Tibial nerve (tissue), 4 donors: ENCODE results near the gene CFAP92. TPM values are rescaled to one million over a fixed set of nuclear protein-coding genes. Genes with fewer than 3 reads are reported as not detected.

ENCODE experiments used
- DNase-seq, 2 donors: peaks; one replicate each; pipeline ENCODE4 v3.0.0-alpha.2; 2019; ENCODE audit warnings: low spot score in 2 of 2
- H3K27ac ChIP-seq, 4 donors: fragments of 200-600 bp; sonication (generic) in 3 of 4; one replicate each; pipeline ENCODE4 v1.5.1; 2017 to 2019; ENCODE audit warnings: mild to moderate bottlenecking in 1 of 4
- H3K27me3 ChIP-seq, 2 donors: fragments of 200-600 bp; sonication (generic) in 1 of 2; one replicate each; pipeline versions ENCODE4 v1.5.1 to v1.6.0; 2017 to 2019
- H3K36me3 ChIP-seq, 3 donors: fragments of 200-600 bp; sonication (generic); one replicate each; pipeline ENCODE4 v1.5.1; 2018 to 2019
- H3K4me1 ChIP-seq, 4 donors: fragments of 200-600 bp; sonication (generic) in 3 of 4; one replicate each; pipeline ENCODE4 v1.5.1; 2017 to 2019
- H3K4me3 ChIP-seq, 4 donors: fragments of 200-600 bp; sonication (generic) in 3 of 4; one replicate each; pipeline ENCODE4 v1.5.1; 2017 to 2019; ENCODE audit warnings: mild to moderate bottlenecking in 1 of 4, moderate library complexity in 1 of 4
- H3K9me3 ChIP-seq, 4 donors: fragments of 200-600 bp; sonication (generic) in 3 of 4; one replicate each; pipeline ENCODE4 v1.5.1; 2017 to 2019
- EP300 ChIP-seq, 2 donors: sonication (generic); formaldehyde crosslinking; IDR thresholded peaks; one replicate each; pipeline ENCODE4 v1.6.1; 2017; ENCODE audit warnings: antibody characterized with exemption in 2 of 2, mild to moderate bottlenecking in 1 of 2
- POLR2A ChIP-seq, 2 donors: fragments of 450-650 bp; IDR thresholded peaks; one replicate each; pipeline ENCODE4 v1.6.1; 2017; ENCODE audit warnings: antibody characterized with exemption in 2 of 2, mild to moderate bottlenecking in 2 of 2, moderate library complexity in 2 of 2
- WGBS, 2 donors: methylation state at CpG; one replicate each; pipeline ENCODE4 v1.1.5; 2018; 5-methylcytosine and 5-hydroxymethylcytosine counted together
- total RNA-seq, 4 donors: library from RNA; depleted of rRNA; stranded (reverse); fragments of >200 nt; gene quantifications; one replicate each; pipeline ENCODE4 v1.1.0, GENCODE V29; 2016
- TF ChIP-seq, protein P1 (sequence below), 5 experiments: fragments of 200-600 bp in 3 of 5; fragments of 450-650 bp in 2 of 5; sonication (generic) in 3 of 5; IDR thresholded peaks; one replicate each; pipeline ENCODE4 v1.5.1; 2016 to 2019; ENCODE audit warnings: antibody characterized with exemption in 5 of 5, mild to moderate bottlenecking in 3 of 5, moderate library complexity in 2 of 5

Gene CFAP92
- total RNA-seq, 4 donors from 2014 or later: 0.22 to 0.78 (median 0.63) TPM; not detected in 1

DNA sequence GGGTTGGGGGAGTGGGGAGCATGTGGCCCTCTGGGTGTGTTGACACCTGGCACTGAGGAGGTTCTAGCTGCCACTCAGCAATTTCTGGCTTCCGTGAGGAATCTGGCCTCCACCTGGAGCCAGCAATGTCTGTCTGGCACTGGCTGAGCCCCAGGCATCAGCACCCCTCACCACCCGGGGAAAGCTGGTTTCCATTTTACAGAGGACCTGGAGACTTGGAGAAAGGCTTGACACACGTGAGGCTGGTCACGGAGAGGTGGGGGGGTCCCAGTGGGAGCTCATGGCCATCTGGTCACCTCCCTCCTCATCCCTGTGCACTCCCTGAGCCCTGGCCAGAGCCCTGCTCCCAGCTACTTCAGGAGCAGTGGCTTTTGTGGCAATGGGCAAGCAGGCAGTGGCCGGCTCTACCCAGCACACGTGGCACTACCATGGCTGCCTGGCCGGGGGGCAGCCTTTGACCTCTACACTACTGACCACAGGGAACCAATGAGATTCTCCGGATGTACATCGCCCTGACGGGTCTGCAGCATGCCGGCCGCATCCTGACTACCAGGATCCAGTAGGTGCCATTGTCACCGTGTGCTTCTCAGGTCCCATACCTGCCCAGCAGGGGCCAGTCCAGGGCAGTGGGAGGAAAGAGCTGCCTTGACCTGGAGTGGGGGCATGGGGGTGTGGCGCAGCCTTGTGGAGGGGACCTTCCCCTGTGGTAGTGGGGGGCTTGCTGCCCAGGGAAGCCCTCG lies 86.0 kb downstream of the CFAP92 start:
- H3K27me3 ChIP-seq: no peaks in the 10 kb centered on the region
- H3K9me3 ChIP-seq: no peaks in the 10 kb centered on the region
- TF ChIP-seq, protein P1, sequence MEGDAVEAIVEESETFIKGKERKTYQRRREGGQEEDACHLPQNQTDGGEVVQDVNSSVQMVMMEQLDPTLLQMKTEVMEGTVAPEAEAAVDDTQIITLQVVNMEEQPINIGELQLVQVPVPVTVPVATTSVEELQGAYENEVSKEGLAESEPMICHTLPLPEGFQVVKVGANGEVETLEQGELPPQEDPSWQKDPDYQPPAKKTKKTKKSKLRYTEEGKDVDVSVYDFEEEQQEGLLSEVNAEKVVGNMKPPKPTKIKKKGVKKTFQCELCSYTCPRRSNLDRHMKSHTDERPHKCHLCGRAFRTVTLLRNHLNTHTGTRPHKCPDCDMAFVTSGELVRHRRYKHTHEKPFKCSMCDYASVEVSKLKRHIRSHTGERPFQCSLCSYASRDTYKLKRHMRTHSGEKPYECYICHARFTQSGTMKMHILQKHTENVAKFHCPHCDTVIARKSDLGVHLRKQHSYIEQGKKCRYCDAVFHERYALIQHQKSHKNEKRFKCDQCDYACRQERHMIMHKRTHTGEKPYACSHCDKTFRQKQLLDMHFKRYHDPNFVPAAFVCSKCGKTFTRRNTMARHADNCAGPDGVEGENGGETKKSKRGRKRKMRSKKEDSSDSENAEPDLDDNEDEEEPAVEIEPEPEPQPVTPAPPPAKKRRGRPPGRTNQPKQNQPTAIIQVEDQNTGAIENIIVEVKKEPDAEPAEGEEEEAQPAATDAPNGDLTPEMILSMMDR (IDR thresholded peaks at IDR 0.05): no peak
- TF ChIP-seq POLR2A (IDR thresholded peaks at IDR 0.05) (no peak), EP300 (IDR thresholded peaks at IDR 0.05) (no peak)
- no peak overlapping the region for H3K27ac ChIP-seq
- 85 to 87% methylated on average over 10 to 13 of the region's 15 CpGs for WGBS, 2 donors
- H3K36me3 ChIP-seq: peaks cover 3 to 100% (median 34%) of the 10 kb centered on the region in 3 donors
- no peaks in the 10 kb centered on the region for H3K4me1 ChIP-seq
- DNase-seq: no peak
- H3K4me3 ChIP-seq: no peak overlapping the region

DNA sequence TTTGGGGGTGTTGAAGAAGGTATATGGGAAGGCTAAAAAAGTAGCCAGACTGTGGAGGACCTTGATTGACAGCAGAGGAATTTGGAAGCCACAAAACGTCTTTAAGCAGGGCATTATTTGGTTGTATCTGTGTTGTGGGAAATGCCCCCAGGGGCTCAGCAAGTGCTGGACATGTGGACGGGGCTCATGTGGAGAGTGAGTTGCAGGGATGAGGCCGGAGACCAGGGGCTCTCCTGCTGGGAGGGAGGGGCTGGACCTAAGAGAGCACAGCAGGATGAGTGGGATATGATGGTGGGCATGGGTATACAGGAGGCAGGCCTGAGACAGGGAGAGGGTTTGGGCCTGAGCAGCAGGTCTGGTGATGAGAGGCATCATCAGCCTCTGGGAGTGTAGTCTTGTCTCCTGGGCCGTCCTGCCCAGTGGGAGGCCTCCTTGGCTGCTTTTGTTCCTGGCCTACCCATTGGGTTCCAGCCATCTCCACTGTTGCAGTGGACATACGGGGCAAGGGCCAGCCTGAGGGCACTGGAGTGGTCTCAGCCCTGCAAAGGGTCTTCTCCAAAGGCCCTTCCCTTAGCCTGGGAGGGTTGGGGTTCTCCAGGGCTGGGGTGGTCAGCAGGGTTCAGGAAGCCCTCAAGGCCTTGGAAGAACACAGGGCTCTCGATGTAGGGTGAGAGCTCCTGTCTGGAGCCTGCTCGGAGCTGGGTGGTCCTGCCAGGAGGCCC lies 86.9 kb downstream of the CFAP92 start:
- 62 to 74% methylated on average over 5 to 7 of the region's 7 CpGs for WGBS, 2 donors
- no peak overlapping the region for H3K4me3 ChIP-seq

DNA sequence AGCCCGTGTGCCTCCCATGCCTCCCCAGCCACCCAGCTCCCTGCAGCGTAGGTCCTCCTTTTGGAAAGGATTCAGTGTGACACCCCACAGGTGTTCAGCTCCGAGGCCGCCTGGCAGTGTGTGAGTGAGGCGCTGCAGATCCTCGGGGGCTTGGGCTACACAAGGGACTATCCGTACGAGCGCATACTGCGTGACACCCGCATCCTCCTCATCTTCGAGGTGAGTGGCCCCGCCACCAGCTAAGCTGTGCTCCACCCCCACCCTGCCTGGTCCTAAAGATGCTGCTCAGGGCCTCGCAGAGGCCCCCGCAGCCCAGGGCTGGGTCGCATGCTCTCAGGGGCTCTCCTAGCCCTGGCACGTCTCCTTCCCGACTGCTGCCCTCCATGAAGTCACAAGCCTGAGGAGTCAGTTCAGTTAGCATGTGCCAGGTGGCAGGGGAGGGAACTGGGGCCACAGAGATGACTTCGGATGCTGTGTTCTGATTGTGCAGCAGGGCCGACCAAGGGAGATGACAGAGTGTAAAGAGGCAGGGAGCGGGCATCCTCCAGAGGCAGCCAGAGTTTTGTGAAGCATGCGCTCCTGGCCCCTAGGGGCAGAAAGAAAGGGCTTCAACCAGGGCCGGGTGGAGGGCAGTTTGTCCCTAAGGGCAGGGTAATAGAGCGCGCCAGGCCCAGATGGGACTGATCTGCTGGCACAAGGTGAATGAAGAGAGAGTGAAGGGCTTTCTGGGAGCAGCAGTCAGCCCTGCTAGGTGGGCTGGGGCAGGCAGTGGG lies 87.7 kb downstream of the CFAP92 start:
- Histone ChIP-seq H3K9me3 (no peaks in the 10 kb centered on the region), H3K36me3 (peaks cover 9 to 100% (median 27%) of the 10 kb centered on the region in 3 donors), H3K4me3 (no peak overlapping the region), H3K4me1 (no peaks in the 10 kb centered on the region), H3K27me3 (no peaks in the 10 kb centered on the region), H3K27ac (no peak overlapping the region)
- no peak for DNase-seq
- WGBS, 2 donors: 82 to 84% methylated on average over 10 to 21 of the region's 25 CpGs
- TF ChIP-seq, protein P1 (IDR thresholded peaks at IDR 0.05): no peak
- TF ChIP-seq POLR2A (IDR thresholded peaks at IDR 0.05) (no peak), EP300 (IDR thresholded peaks at IDR 0.05) (no peak)

More for the DNA sequence above, 86.9 kb downstream of the CFAP92 start:
- Histone ChIP-seq H3K36me3 (peaks cover 3 to 100% (median 27%) of the 10 kb centered on the region in 3 donors), H3K27me3 (no peaks in the 10 kb centered on the region), H3K4me1 (no peaks in the 10 kb centered on the region), H3K27ac (no peak overlapping the region), H3K9me3 (no peaks in the 10 kb centered on the region)
- no peak for DNase-seq
- TF ChIP-seq, protein P1 (IDR thresholded peaks at IDR 0.05): no peak
- no peak for TF ChIP-seq EP300 (IDR thresholded peaks at IDR 0.05)
- TF ChIP-seq POLR2A (IDR thresholded peaks at IDR 0.05): no peak

DNA sequence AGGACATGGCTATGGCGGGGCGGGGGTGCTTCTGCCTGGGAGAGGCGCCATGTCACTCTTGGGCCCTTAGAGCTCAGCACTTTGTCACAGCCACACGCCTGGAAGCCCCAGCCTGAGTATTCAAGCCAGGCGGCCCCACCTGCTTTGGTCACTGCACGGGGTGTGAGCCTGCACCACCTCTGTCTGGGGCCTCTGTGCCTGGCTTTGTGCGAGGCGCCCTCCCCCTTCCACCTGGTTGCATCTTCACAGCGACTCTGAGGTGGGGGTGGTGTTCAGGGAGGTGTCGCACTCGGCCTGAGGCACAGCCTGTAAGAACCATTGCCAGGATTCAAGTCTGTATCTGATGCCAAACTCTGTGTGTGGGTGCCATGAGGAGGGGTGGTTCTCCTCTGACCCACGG lies 90.4 kb downstream of the CFAP92 start:
- Histone ChIP-seq H3K27me3 (no peaks in the 10 kb centered on the region), H3K36me3 (peaks cover 10 to 100% (median 17%) of the 10 kb centered on the region in 3 donors), H3K9me3 (no peaks in the 10 kb centered on the region), H3K4me1 (no peaks in the 10 kb centered on the region), H3K27ac (no peak overlapping the region), H3K4me3 (no peak overlapping the region)
- no peak for DNase-seq
- 84 to 88% methylated on average over 5 to 12 of the region's 12 CpGs for WGBS, 2 donors
- TF ChIP-seq, protein P1 (IDR thresholded peaks at IDR 0.05): no peak
- no peak for TF ChIP-seq EP300 (IDR thresholded peaks at IDR 0.05)
- no peak for TF ChIP-seq POLR2A (IDR thresholded peaks at IDR 0.05)
